ENCODE data around the gene MYO1A.

DNA sequence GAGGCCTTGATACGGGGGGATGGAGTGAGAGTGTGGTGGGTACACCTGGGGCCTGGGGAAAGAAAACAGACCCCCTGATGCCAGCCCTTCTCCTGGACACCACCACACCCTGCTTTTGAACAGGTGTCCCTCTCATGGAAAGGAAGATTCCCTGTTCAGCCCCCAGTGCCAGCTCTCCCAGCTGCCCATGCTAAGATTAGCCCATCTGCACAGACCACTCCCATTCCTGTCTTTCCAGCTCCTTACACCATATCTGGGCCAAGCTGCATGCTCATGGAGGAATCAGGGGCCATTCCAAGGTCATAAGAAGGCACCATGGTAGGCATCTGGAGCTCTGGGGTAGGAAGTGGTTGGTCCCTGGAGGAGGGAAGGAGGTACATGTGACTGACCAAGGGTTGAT lies 48.6 kb upstream of the MYO1A start:
- TF ChIP-seq RFX5 (IDR thresholded peaks at IDR 0.05; ENCODE audit: low read length) (no peak), SMC3 (IDR thresholded peaks at IDR 0.05; ENCODE audit: low read depth, low read length) (no peak), CHD2 (IDR thresholded peaks at IDR 0.05; ENCODE audit: low read length, partially characterized antibody) (no peak), JUND (IDR thresholded peaks at IDR 0.05) (no peak), YY1 (IDR thresholded peaks at IDR 0.05; ENCODE audit: low read depth) (no peak), EP300 (IDR thresholded peaks at IDR 0.05; ENCODE audit: borderline replicate concordance in 1 of 2, low read depth in 1 of 2, low read length in 1 of 2) (no peak), POLR2AphosphoS5 (IDR thresholded peaks at IDR 0.05; ENCODE audit: low read depth, low read length) (no peak), ELF1 (IDR thresholded peaks at IDR 0.05) (no peak)
- TF ChIP-seq, protein P1, sequence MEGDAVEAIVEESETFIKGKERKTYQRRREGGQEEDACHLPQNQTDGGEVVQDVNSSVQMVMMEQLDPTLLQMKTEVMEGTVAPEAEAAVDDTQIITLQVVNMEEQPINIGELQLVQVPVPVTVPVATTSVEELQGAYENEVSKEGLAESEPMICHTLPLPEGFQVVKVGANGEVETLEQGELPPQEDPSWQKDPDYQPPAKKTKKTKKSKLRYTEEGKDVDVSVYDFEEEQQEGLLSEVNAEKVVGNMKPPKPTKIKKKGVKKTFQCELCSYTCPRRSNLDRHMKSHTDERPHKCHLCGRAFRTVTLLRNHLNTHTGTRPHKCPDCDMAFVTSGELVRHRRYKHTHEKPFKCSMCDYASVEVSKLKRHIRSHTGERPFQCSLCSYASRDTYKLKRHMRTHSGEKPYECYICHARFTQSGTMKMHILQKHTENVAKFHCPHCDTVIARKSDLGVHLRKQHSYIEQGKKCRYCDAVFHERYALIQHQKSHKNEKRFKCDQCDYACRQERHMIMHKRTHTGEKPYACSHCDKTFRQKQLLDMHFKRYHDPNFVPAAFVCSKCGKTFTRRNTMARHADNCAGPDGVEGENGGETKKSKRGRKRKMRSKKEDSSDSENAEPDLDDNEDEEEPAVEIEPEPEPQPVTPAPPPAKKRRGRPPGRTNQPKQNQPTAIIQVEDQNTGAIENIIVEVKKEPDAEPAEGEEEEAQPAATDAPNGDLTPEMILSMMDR (IDR thresholded peaks at IDR 0.05): no peak
- TF ChIP-seq, protein P2, sequence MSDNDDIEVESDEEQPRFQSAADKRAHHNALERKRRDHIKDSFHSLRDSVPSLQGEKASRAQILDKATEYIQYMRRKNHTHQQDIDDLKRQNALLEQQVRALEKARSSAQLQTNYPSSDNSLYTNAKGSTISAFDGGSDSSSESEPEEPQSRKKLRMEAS (IDR thresholded peaks at IDR 0.05; ENCODE audit: low read depth): no peak
- TF ChIP-seq, protein P3, sequence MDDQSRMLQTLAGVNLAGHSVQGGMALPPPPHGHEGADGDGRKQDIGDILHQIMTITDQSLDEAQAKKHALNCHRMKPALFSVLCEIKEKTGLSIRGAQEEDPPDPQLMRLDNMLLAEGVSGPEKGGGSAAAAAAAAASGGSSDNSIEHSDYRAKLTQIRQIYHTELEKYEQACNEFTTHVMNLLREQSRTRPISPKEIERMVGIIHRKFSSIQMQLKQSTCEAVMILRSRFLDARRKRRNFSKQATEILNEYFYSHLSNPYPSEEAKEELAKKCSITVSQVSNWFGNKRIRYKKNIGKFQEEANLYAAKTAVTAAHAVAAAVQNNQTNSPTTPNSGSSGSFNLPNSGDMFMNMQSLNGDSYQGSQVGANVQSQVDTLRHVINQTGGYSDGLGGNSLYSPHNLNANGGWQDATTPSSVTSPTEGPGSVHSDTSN (IDR thresholded peaks at IDR 0.05): no peak
- TF ChIP-seq, protein P4, sequence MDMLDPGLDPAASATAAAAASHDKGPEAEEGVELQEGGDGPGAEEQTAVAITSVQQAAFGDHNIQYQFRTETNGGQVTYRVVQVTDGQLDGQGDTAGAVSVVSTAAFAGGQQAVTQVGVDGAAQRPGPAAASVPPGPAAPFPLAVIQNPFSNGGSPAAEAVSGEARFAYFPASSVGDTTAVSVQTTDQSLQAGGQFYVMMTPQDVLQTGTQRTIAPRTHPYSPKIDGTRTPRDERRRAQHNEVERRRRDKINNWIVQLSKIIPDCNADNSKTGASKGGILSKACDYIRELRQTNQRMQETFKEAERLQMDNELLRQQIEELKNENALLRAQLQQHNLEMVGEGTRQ (IDR thresholded peaks at IDR 0.05; ENCODE audit: borderline replicate concordance, low read depth, low read length): no peak

Measured in SK-N-SH (cell line).